Measurements from ENCODE around the gene KRT80. TPM values are rescaled to one million over a fixed set of nuclear protein-coding genes. Genes with fewer than 3 reads are reported as not detected.

KRT80 gene
- total RNA-seq, 1 donor from 2014 or later, result 10.7 TPM

GRCh38 chr12:52166672-52167071 is 25.1 kb downstream of the KRT80 start:
- Mint-ChIP-seq H3K4me3 (ENCODE audit: unreplicated experiment) (no peak overlapping the region), H3K27ac (ENCODE audit: unreplicated experiment) (no peak overlapping the region), H3K36me3 (ENCODE audit: low read depth) (no peaks in the 10 kb centered on the region), H3K4me1 (ENCODE audit: low read depth) (peaks cover 61% of the 10 kb centered on the region), H3K27me3 (ENCODE audit: low read depth) (no peaks in the 10 kb centered on the region), H3K9me3 (ENCODE audit: low read depth) (no peaks in the 10 kb centered on the region)
- no peak for TF ChIP-seq CTCF (IDR thresholded peaks at IDR 0.05)
- no peak for DNase-seq (ENCODE audit: low spot score)

GRCh38 chr12:52165096-52165855 is 26.5 kb downstream of the KRT80 start:
- no peak overlapping the region for H3K4me3 Mint-ChIP-seq (ENCODE audit: unreplicated experiment)
- no peaks in the 10 kb centered on the region for H3K9me3 Mint-ChIP-seq (ENCODE audit: low read depth)
- no peaks in the 10 kb centered on the region for H3K27me3 Mint-ChIP-seq (ENCODE audit: low read depth)
- TF ChIP-seq CTCF (IDR thresholded peaks at IDR 0.05), result no peak
- H3K4me1 Mint-ChIP-seq (ENCODE audit: low read depth), result peaks cover 62% of the 10 kb centered on the region
- no peaks in the 10 kb centered on the region for H3K36me3 Mint-ChIP-seq (ENCODE audit: low read depth)
- H3K27ac Mint-ChIP-seq (ENCODE audit: unreplicated experiment), result no peak overlapping the region
- no peak for DNase-seq (ENCODE audit: low spot score)

- Mint-ChIP-seq H3K4me1 (ENCODE audit: low read depth) (peaks cover 55% of the 10 kb centered on the region), H3K27ac (ENCODE audit: unreplicated experiment) (no peak overlapping the region), H3K27me3 (ENCODE audit: low read depth) (no peaks in the 10 kb centered on the region), H3K36me3 (ENCODE audit: low read depth) (no peaks in the 10 kb centered on the region), H3K4me3 (ENCODE audit: unreplicated experiment) (no peak overlapping the region), H3K9me3 (ENCODE audit: low read depth) (no peaks in the 10 kb centered on the region)
- no peak for TF ChIP-seq CTCF (IDR thresholded peaks at IDR 0.05)
- no peak for DNase-seq (ENCODE audit: low spot score)
These were observed 27.2 kb downstream of the KRT80 start for GRCh38 chr12:52164624-52165023.

- H3K9me3 Mint-ChIP-seq (ENCODE audit: low read depth), result no peaks in the 10 kb centered on the region
- no peaks in the 10 kb centered on the region for H3K36me3 Mint-ChIP-seq (ENCODE audit: low read depth)
- H3K4me3 Mint-ChIP-seq (ENCODE audit: unreplicated experiment), result no peak overlapping the region
- H3K27me3 Mint-ChIP-seq (ENCODE audit: low read depth), result no peaks in the 10 kb centered on the region
- TF ChIP-seq CTCF (IDR thresholded peaks at IDR 0.05), result no peak
- peaks cover 42% of the 10 kb centered on the region for H3K4me1 Mint-ChIP-seq (ENCODE audit: low read depth)
- no peak for DNase-seq (ENCODE audit: low spot score)
- H3K27ac Mint-ChIP-seq (ENCODE audit: unreplicated experiment), result no peak overlapping the region
These were observed 28.8 kb downstream of the KRT80 start for GRCh38 chr12:52162981-52163380.

GRCh38 chr12:52160200-52160599 is 31.6 kb downstream of the KRT80 start:
- no peaks in the 10 kb centered on the region for H3K36me3 Mint-ChIP-seq (ENCODE audit: low read depth)
- H3K4me3 Mint-ChIP-seq (ENCODE audit: unreplicated experiment), result no peak overlapping the region
- TF ChIP-seq CTCF (IDR thresholded peaks at IDR 0.05), result no peak
- H3K27me3 Mint-ChIP-seq (ENCODE audit: low read depth), result no peaks in the 10 kb centered on the region
- no peak for DNase-seq (ENCODE audit: low spot score)
- no peak overlapping the region for H3K27ac Mint-ChIP-seq (ENCODE audit: unreplicated experiment)
- H3K4me1 Mint-ChIP-seq (ENCODE audit: low read depth), result peaks cover 31% of the 10 kb centered on the region
- H3K9me3 Mint-ChIP-seq (ENCODE audit: low read depth), result no peaks in the 10 kb centered on the region
